GM18499 (cell line): ENCODE data around the gene RGPD8.

Experiments
- ATAC-seq: cut with Tn5 transposase; IDR thresholded peaks from one replicate; pipeline ENCODE4 v1.9.1; 2021; ENCODE audit warnings: moderate number of reproducible peaks; ENCODE audit not compliant: insufficient read depth, unreplicated experiment

Gene RGPD8

DNA sequence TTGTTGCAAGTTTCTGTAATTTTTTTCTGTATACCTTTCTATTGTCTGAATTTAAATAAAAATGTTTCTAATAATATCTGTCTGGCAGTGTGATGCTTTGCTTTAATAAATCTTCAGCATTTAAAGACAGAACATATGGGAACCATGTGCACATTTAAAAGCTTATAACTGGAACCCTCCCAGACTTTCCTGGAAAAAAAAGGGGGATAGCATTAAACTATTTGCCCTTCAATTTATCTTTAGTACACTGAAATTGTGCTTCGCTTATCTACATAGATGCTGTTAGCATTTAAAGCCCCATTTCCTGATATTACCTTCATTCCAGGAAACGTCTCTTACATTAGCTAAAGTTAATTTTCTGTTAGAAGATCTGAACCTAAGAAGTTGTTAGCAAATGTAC lies 93.5 kb downstream of the RGPD8 start:
- ATAC-seq: no peak

DNA sequence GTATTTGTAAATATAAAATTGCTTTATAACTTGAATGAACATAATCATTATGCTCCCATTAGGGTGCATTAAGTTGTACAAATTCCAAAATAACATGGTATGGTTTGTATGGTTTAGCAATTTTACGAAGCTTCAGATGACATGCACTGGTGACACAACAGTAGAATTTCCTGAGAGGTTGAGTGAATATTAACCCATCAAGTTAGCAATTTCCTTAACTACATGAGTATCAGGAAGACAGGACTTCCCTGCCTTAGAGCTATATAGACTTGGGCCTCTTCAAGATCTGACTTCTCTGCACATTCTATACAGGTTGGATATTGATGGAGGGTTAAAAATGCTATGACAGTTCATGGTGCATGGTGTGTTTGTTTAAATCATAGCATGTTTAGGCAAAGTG lies 97.8 kb downstream of the RGPD8 start:
- no peak for ATAC-seq

DNA sequence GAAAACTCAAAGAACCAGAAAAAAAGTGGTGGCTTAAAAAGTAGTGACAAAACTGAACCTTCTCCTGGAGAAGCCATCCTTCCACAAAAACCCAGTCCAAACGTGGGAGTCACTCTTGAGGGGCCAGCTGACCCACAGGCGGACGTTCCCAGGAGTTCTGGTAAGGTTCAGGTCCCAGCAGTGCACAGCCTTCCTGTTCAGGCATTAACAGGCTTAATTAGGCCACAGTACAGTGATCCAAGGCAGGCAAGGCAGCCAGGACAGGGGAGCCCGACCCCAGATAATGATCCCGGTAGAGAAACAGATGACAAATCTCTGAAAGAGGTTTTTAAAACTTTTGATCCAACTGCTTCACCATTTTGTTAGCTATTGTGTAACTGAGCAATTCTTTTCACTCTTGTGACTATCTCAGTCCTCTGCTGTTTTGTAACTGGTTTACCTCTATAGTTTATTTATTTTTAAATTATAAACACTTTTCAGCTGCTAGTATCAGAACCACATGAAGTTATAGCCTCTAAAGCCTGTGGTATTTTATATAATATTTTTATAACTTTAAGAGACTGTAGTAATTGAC lies 101.2 kb downstream of the RGPD8 start:
- ATAC-seq: no peak

DNA sequence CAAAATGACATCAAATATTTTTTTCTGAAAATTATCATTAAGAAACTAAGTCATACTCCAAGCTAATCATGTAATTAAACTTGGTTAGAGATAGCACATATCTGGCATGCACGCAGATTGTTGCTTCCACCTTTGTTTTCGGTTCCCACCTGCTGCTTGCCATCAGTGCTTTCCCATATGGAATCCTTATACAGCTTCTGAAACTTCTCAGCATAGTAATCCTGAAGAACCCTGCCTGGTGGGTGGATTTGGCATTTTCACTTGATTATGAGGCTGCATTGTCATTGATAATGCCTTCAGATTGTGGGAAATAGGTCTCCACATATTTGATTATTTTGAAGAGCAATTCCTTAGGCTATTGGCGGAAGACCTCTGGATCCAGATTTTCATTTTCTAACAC lies 110.5 kb downstream of the RGPD8 start:
- no peak for ATAC-seq

DNA sequence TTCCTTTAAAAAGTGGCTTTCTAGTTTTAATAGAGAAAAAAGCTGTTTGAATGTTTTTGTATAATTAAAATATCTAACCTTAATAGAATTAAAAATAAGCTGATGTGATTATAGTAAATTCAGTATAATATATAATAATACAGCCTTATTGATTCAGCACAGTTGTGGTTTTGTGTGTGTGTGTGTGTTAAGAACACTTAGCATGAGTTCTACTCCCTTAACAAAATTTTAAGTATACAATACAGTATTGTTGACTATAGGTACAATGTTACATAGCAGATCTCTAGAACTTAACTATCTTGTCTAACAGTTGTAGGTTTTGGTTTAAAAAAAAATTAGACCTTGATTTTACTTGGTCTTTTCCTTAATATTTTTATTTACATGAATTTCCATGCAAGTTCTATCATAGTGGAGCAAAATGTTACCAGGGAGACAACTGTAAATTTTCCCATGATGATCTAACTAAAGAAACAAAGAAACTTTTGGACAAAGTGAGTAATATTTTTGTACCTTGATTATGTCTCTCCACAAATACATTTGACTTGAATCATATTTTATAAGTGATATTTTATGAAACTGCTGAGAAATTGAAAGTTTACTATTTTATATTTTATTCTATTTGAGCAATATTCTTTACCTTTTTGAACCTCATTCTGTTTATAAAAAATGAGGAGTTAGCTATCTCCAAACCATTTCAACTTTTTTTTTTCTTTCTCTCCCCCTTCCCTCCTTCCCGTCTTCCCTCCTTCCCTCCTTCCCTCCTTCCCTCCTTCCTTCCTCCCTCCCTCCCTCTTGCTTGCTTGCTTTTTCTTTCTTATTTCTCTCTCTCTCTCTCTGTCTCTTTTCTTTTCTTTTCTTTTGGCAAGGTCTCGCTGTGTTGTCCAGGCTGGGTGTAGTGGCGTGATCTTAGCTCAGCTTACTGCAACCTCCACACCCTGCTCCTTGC lies 111.8 kb downstream of the RGPD8 start:
- ATAC-seq: no peak
